Sigmoid colon (tissue), 7 donors: ENCODE results near the gene CNTN4. TPM values are rescaled to one million over a fixed set of nuclear protein-coding genes. Genes with fewer than 3 reads are reported as not detected.

Source experiments
- DNase-seq: peaks from one replicate; pipeline ENCODE4 v3.0.0-alpha.2; 2019
- H3K27ac ChIP-seq, 4 donors: fragments of 200-600 bp; sonication (generic); one replicate each; pipeline ENCODE4 v1.5.1; 2016 to 2019; ENCODE audit warnings: mild to moderate bottlenecking in 1 of 4
- H3K27me3 ChIP-seq, 3 donors: fragments of 200-600 bp; sonication (generic); one replicate each; pipeline ENCODE4 v1.5.1; 2019; ENCODE audit warnings: mild to moderate bottlenecking in 1 of 3
- H3K36me3 ChIP-seq, 4 donors: fragments of 200-600 bp; sonication (generic); one replicate each; pipeline ENCODE4 v1.5.1; 2016 to 2019
- H3K4me1 ChIP-seq, 4 donors: fragments of 200-600 bp; sonication (generic); one replicate each; pipeline ENCODE4 v1.5.1; 2017 to 2019
- H3K4me3 ChIP-seq, 4 donors: fragments of 200-600 bp; sonication (generic); one replicate each; pipeline ENCODE4 v1.5.1; 2017 to 2019; ENCODE audit warnings: mild to moderate bottlenecking in 2 of 4, moderate library complexity in 1 of 4
- H3K9me3 ChIP-seq, 4 donors: fragments of 200-600 bp in 3 of 4; sonication (generic) in 3 of 4; one replicate each; pipeline versions ENCODE4 v1.5.1 to v1.6.1; 2013 to 2019
- EP300 ChIP-seq, 4 donors: sonication (generic); formaldehyde crosslinking; IDR thresholded peaks; one replicate each; pipeline ENCODE4 v1.6.1; 2017; ENCODE audit warnings: antibody characterized with exemption in 4 of 4
- POLR2A ChIP-seq, 2 donors: fragments of 450-650 bp; IDR thresholded peaks; one replicate each; pipeline ENCODE4 v1.6.1; 2016; ENCODE audit warnings: antibody characterized with exemption in 2 of 2, mild to moderate bottlenecking in 2 of 2, moderate library complexity in 2 of 2
- POLR2AphosphoS5 ChIP-seq, 4 donors: sonication (generic); formaldehyde crosslinking; IDR thresholded peaks; one replicate each; pipeline ENCODE4 v1.6.1; 2017; ENCODE audit warnings: antibody characterized with exemption in 4 of 4
- WGBS, 2 donors: extraction: QIAGEN DNeasy Blood & Tissue Kit; methylation state at CpG; one replicate each; pipeline ENCODE4 v1.1.7; 2013; 5-methylcytosine and 5-hydroxymethylcytosine counted together
- intact Hi-C: fragments of 100-400 bp; cut with DNase I; formaldehyde crosslinking; loops from one replicate; pipeline ENCODE4 v1.15.1; 2023
- polyA plus RNA-seq, 3 donors: library from polyadenylated mRNA; stranded (reverse); fragments of 200-250 nt; gene quantifications; one replicate each; pipeline ENCODE4 v1.2.3, GENCODE V29; 2013
- total RNA-seq, 4 donors: library from RNA; depleted of rRNA; stranded (reverse); fragments of >200 nt; gene quantifications; one replicate each; pipeline ENCODE4 v1.1.0, GENCODE V29; 2016
- TF ChIP-seq, protein P1 (sequence below), 4 experiments: fragments of 450-650 bp in 3 of 4; fragments of 200-600 bp in 1 of 4; IDR thresholded peaks; one replicate each; pipeline ENCODE4 v1.5.1; 2016 to 2019; ENCODE audit warnings: antibody characterized with exemption in 4 of 4, mild to moderate bottlenecking in 3 of 4, moderate library complexity in 2 of 4
- donor health status: healthy with polysubstance abuse.
- donor health status: Bipolar disorder and iron deficiency.
- donor health status: healthy.

Gene CNTN4
- total and polyA plus RNA-seq, 7 donors: 1.4 to 10.0 (median 7.5) TPM

DNA sequence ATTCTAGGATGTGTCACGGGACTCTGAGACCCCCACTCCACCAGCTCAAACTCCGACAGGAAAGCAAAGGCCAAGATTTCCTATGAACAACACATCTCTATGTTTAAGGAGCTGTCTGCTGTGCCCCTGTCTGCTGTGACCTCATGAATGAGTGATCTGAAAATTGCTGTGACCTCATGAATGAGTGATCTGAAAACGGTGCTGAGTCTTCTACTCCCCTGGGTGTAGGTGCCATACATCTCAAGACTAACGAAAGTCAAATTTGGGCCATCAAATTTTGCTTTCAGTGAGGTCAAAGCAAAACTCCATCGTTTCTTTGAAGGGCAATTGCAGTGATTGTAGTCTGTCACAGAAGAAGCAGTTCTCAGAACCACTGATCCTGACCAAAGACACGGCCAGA, 987.1 kb downstream of the CNTN4 start:
- no peaks in the 10 kb centered on the region for H3K36me3 ChIP-seq
- 79 to 80% methylated on average over 6 of the region's 6 CpGs for WGBS, 2 donors
- DNase-seq: no peak
- no peaks in the 10 kb centered on the region for H3K9me3 ChIP-seq
- no peaks in the 10 kb centered on the region for H3K4me1 ChIP-seq
- intact Hi-C loops: no loop called here
- H3K27me3 ChIP-seq: no peaks in the 10 kb centered on the region
- TF ChIP-seq POLR2A (IDR thresholded peaks at IDR 0.05) (no peak), EP300 (IDR thresholded peaks at IDR 0.05) (no peak), POLR2AphosphoS5 (IDR thresholded peaks at IDR 0.05) (no peak)
- TF ChIP-seq, protein P1, sequence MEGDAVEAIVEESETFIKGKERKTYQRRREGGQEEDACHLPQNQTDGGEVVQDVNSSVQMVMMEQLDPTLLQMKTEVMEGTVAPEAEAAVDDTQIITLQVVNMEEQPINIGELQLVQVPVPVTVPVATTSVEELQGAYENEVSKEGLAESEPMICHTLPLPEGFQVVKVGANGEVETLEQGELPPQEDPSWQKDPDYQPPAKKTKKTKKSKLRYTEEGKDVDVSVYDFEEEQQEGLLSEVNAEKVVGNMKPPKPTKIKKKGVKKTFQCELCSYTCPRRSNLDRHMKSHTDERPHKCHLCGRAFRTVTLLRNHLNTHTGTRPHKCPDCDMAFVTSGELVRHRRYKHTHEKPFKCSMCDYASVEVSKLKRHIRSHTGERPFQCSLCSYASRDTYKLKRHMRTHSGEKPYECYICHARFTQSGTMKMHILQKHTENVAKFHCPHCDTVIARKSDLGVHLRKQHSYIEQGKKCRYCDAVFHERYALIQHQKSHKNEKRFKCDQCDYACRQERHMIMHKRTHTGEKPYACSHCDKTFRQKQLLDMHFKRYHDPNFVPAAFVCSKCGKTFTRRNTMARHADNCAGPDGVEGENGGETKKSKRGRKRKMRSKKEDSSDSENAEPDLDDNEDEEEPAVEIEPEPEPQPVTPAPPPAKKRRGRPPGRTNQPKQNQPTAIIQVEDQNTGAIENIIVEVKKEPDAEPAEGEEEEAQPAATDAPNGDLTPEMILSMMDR (IDR thresholded peaks at IDR 0.05): no peak
- no peak overlapping the region for H3K4me3 ChIP-seq
- H3K27ac ChIP-seq: no peak overlapping the region

DNA sequence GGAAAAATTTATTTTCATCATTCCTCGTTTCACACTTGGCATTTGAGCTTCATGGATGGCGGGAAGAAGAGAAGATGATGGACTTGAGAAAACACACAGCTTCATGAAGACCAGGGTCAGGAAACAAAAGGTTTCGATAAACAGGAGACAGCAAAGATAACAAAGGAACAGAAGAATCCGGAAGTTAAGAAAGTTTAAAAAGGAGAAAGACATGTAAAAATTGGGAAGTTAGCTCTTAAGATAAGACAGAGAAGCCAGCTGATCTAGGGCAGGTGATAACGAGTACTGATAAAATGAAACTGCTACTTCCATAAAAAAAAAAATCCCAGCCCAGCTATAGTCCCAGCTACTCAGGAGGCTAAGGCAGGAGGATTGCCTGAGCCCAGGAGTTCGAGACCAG, 987.6 kb downstream of the CNTN4 start:
- no peaks in the 10 kb centered on the region for H3K36me3 ChIP-seq
- no peaks in the 10 kb centered on the region for H3K4me1 ChIP-seq
- H3K27ac ChIP-seq: no peak overlapping the region
- intact Hi-C loops: no loop called here
- TF ChIP-seq, protein P1 (IDR thresholded peaks at IDR 0.05): no peak
- no peak for TF ChIP-seq POLR2AphosphoS5 (IDR thresholded peaks at IDR 0.05)
- H3K27me3 ChIP-seq: no peaks in the 10 kb centered on the region
- no peak for DNase-seq
- H3K9me3 ChIP-seq: no peaks in the 10 kb centered on the region
- H3K4me3 ChIP-seq: no peak overlapping the region
- 68 to 73% methylated on average over 6 of the region's 6 CpGs for WGBS, 2 donors

DNA sequence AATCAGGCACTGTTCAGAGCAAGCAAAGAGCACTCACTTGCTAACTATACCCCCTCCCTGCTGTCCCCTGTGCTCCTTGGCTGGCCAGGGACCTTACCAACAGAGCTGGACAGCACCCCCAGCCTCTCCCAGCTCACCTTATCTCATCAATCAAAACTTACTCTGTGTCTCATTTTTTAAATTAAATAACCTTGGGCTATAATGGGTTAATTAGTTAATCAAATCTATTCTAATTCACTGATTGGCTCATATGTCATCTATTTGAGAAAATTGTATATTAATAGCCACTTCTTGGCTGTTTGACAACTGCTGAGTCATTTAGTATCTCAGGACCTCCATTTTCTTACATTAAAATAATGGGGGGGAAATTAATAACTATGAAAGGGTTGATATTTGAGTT, 988.6 kb downstream of the CNTN4 start:
- intact Hi-C loops: no loop called here
- no peak overlapping the region for H3K27ac ChIP-seq
- no peaks in the 10 kb centered on the region for H3K36me3 ChIP-seq
- no peaks in the 10 kb centered on the region for H3K4me1 ChIP-seq
- TF ChIP-seq POLR2AphosphoS5 (IDR thresholded peaks at IDR 0.05): no peak
- TF ChIP-seq, protein P1 (IDR thresholded peaks at IDR 0.05): no peak
- no peak for TF ChIP-seq EP300 (IDR thresholded peaks at IDR 0.05)
- TF ChIP-seq POLR2A (IDR thresholded peaks at IDR 0.05): no peak
- H3K27me3 ChIP-seq: no peaks in the 10 kb centered on the region
- no peaks in the 10 kb centered on the region for H3K9me3 ChIP-seq
- DNase-seq: no peak
- H3K4me3 ChIP-seq: no peak overlapping the region

DNA sequence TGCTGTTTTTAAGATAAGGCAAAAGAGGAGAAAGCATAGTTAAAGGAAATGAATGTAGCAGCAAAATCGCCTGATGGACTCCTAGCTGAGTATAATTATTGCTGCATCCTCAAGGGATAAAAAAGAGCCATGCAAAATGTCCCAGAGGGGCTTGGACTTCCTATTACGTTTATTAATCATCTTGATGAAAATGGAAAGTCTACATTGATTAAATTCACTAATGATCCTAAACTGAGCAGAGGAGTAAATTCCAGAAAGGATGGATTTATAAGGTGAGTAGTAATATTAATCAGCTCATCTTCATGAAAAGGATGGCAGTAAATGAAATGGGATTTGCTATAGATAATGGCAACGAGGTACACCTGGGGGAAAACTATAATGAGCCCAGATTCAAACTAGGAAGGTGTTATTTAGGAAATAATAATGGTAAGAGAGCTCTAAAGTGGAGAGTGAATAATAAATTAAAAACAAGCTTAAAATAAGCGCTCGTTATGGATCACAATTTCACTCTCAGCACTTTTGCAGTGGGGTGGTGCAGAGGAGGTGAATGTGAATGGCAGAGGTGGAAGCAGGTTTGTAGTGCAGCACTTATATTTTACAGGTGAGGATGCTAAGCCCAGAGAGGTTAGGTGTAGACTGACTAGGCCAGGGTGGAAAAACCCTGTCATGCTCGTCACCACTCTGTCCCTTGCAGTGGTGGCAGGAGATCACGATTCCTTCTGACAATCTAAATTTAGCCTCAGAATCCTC, 989.2 kb downstream of the CNTN4 start:
- H3K36me3 ChIP-seq: no peaks in the 10 kb centered on the region
- H3K27ac ChIP-seq: no peak overlapping the region
- no peaks in the 10 kb centered on the region for H3K27me3 ChIP-seq
- no peaks in the 10 kb centered on the region for H3K4me1 ChIP-seq
- TF ChIP-seq POLR2AphosphoS5 (IDR thresholded peaks at IDR 0.05): no peak
- TF ChIP-seq, protein P1 (IDR thresholded peaks at IDR 0.05): no peak
- TF ChIP-seq EP300 (IDR thresholded peaks at IDR 0.05): no peak
- TF ChIP-seq POLR2A (IDR thresholded peaks at IDR 0.05): no peak
- no peak overlapping the region for H3K4me3 ChIP-seq
- H3K9me3 ChIP-seq: no peaks in the 10 kb centered on the region
- no peak for DNase-seq
- intact Hi-C loops: no loop called here
- 67 to 77% methylated on average over 7 of the region's 7 CpGs for WGBS, 2 donors

DNA sequence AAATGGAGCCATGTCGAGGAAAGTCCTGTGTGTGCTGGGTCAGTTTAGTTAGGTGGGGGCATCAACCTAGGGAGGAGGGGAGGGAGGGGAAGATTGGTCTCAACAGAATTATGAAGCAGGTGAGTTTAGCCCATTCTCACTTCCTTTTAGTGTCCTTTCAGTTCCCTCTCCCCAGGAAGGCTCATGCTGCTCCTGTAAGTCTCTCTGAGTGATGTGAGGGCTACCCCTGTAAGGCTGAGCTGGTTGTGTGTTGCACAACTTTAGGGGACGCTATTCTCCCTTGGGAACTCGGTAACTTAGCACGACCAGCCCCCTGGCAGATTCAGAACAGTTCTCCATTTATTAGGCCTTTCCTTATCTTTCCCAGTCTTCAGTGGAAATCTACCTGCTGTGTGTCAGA, 990.4 kb downstream of the CNTN4 start:
- WGBS, 2 donors: 72 to 82% methylated on average over 4 of the region's 4 CpGs

More for the DNA sequence above, 990.4 kb downstream of the CNTN4 start:
- Histone ChIP-seq H3K4me3 (no peak overlapping the region), H3K4me1 (no peaks in the 10 kb centered on the region), H3K27me3 (no peaks in the 10 kb centered on the region), H3K9me3 (no peaks in the 10 kb centered on the region), H3K27ac (no peak overlapping the region), H3K36me3 (no peaks in the 10 kb centered on the region)
- TF ChIP-seq, protein P1 (IDR thresholded peaks at IDR 0.05): no peak
- TF ChIP-seq POLR2AphosphoS5 (IDR thresholded peaks at IDR 0.05) (no peak), EP300 (IDR thresholded peaks at IDR 0.05) (no peak), POLR2A (IDR thresholded peaks at IDR 0.05) (no peak)
- intact Hi-C loops: no loop called here
- DNase-seq: no peak
